Stimulated activated CD4-positive, alpha-beta T cell treated with anti-CD3 and anti-CD28 coated beads, Interleukin-15, amount 100 ng/mL, for 1 hour (primary cell): ENCODE results near the gene CACNB3.
"Not testable (repeated sequence)": the region's sequence is repeated elsewhere in the genome, so short reads cannot be mapped to it uniquely, and the experiment has no call there.

ENCODE experiments used
- DNase-seq, 2 donors: peaks; one replicate each; pipeline ENCODE4 v3.0.0-alpha.2; 2020; ENCODE audit warnings: low read depth in 1 of 2, low spot score in 1 of 2

The CACNB3 gene

GRCh38 chr12:48818831-48819590 is 715 bp downstream of the CACNB3 start:
- DNase-seq: peak in 1 of 2 donors; percentile 8

DNA sequence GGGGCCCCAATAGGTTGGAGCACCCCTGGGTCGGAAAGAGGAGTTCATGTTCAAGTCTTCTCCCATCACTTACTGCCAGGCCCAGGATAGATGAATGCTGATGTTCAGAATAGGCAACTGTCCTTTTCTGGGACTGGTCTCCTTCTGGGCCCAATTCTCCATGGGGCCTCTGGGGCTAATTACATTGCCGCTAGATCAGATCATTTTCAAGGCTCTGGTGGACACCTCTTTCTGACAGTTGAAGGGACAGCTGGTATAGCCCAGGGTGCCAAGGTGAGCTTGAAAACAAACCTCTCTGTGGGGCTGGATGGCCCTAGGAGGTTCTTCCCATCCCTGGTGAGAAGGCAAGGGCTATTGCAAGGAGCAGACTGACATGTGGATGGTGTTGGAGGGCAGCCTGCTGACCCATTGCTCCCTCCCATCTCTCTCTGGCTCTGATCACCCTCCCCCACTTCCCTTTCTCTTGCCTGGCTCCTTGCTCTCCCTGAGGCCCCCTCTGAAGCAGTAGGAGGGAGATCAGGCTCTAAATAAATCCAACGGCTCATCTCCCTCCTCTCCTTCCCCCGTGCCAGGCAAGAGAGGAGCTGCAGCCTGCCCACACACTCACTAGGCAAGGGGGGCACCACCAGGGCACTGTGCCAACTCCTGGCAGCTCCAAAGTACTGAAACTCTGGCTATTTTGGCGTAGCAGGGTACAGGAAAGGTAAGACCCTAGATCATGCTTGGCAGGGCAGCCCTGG is 1.9 kb downstream of the CACNB3 start:
- no peak for DNase-seq

- DNase-seq: no peak
Measured at GRCh38 chr12:48822139-48822538, 3.8 kb downstream of the CACNB3 start.

DNA sequence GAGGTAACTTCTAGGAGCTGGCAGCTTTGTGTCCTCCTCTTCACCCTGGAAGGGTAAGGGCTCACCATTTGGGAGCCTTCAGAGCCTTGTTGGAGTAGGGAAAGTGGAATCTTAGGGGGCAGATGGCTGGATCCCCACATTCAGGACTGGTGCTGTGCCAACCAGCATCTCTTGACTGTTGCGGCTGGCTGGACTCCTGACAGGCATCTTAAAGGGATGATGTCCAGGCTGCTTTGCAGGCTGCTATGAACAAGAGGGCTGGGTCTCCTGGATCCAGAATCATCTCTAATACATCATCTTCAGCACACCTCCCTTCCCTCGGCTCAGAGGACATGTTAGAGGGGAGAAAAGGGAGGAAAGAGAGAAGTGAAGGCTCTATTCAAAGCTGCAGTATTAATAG is 4.4 kb downstream of the CACNB3 start:
- DNase-seq: no peak

DNA sequence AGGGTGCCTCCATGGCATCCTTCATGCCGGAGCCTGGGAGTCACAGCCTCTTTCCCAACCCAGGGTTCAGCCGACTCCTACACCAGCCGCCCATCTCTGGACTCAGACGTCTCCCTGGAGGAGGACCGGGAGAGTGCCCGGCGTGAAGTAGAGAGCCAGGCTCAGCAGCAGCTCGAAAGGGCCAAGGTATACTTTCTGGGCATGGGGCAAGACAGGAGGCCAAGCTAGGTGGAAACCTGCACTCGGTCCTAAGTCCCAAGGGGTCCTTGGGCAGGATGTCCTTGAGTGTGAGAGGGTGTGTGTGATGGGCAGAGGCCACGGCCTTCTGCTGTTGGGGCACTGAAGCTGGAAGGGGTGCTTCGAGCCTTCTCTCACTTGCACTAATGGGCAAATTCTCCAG is 5.0 kb downstream of the CACNB3 start:
- DNase-seq: no peak

GRCh38 chr12:48824112-48824511 is 5.8 kb downstream of the CACNB3 start:
- DNase-seq: no peak

- no peak for DNase-seq
Measured at GRCh38 chr12:48824905-48825304, 6.6 kb downstream of the CACNB3 start.

GRCh38 chr12:48826209-48826855 is 8.0 kb downstream of the CACNB3 start:
- no peak for DNase-seq

DNA sequence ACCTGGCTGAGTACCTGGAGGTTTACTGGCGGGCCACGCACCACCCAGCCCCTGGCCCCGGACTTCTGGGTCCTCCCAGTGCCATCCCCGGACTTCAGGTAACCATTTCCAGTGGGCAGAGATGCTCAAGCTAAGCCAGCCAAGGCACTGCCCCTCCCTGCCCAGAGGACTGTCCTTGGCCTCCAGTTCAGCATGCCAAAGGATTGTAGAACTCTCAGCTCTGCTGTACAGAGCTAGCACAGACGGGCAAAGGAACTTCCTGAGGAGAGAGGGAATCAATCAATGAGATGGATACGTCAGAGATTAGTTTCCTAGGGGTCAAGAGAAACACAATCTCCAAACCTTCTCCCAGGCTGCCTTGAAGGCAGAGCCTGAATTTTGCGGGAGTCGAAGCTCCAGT is 8.7 kb downstream of the CACNB3 start:
- DNase-seq: no peak

DNA sequence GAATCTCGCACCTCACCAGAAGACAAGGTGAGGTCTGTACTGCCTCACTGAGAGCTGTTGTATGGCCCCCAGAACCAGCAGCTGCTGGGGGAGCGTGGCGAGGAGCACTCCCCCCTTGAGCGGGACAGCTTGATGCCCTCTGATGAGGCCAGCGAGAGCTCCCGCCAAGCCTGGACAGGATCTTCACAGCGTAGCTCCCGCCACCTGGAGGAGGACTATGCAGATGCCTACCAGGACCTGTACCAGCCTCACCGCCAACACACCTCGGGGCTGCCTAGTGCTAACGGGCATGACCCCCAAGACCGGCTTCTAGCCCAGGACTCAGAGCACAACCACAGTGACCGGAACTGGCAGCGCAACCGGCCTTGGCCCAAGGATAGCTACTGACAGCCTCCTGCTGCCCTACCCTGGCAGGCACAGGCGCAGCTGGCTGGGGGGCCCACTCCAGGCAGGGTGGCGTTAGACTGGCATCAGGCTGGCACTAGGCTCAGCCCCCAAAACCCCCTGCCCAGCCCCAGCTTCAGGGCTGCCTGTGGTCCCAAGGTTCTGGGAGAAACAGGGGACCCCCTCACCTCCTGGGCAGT is 9.3 kb downstream of the CACNB3 start:
- no peak for DNase-seq

- DNase-seq: no peak
Measured at GRCh38 chr12:48828293-48828692, 10.0 kb downstream of the CACNB3 start.

GRCh38 chr12:48828841-48829575 is 10.7 kb downstream of the CACNB3 start:
- no peak for DNase-seq

- DNase-seq: no peak
Measured at GRCh38 chr12:48831257-48831656, 13.0 kb downstream of the CACNB3 start.

DNA sequence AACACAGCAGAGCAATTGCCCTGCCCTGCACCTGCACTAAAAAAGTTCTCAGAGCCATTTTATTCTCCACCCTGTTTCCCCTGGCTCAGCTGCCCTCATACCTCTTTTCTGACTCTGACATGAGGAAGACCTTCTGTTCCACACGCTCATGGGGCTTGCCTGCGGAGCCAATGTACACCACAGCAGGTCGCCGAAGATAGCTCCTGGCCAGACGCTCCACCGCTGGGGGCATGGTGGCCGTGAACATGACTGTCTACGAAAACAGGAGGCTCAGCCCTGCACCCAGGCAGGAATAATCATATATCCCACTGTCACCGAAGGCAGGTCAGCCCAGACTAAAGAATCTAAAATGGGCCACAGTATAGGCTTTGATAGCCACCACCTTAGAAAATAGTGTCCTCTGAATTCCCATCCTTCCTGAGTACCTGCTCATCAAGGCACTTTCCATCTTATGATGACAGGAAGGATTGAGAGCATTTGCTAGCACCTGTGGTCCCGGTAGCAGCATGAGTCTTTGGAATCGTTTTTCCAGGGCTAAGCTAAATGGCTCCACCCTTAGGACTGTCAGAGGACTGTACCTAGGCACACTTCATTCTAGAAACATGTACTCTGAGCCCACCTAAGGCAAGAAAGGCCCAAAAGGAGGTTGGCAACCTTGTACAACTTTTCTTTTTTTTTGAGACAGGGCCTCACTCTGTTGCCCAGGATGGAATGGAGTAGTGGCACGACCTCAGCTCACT is 14.2 kb downstream of the CACNB3 start:
- no peak for DNase-seq

DNA sequence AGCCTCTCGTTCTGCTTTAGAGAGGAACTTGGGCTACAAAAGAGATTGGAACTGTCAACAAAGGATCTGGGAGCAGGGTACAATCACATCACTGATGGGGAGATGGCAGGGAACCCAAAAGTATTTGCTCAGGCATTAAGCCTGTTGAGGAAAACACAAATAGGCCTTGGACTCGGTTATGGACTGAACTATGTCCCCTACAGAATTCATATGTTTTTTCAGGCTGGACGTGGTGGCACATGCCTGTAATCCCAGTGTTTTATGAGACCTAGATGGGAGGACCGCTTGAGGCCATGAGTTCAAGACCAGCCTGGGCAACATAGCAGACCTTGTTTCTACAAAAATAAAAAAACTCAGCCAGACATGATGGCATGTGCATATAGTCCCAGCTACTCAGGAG is 19.8 kb downstream of the CACNB3 start:
- DNase-seq: no peak

DNA sequence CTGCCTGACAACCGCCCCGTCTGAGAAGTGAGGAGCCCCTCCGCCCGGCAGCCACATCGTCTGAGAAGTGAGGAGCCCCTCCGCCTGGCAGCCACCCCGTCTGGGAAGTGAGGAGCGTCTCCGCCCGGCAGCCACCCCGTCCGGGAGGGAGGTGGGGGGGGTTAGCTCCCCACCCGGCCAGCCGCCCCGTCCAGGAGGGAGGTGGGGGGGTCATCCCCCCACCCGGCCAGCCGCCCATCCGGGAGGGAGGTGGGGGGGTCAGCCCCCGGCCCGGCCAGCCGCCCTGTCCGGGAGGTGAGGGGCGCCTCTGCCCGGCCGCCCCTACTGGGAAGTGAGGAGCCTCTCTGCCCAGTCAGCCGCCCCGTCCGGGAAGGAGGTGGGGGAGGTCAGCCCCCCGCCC is 23.7 kb downstream of the CACNB3 start:
- DNase-seq: not testable (repeated sequence)

DNA sequence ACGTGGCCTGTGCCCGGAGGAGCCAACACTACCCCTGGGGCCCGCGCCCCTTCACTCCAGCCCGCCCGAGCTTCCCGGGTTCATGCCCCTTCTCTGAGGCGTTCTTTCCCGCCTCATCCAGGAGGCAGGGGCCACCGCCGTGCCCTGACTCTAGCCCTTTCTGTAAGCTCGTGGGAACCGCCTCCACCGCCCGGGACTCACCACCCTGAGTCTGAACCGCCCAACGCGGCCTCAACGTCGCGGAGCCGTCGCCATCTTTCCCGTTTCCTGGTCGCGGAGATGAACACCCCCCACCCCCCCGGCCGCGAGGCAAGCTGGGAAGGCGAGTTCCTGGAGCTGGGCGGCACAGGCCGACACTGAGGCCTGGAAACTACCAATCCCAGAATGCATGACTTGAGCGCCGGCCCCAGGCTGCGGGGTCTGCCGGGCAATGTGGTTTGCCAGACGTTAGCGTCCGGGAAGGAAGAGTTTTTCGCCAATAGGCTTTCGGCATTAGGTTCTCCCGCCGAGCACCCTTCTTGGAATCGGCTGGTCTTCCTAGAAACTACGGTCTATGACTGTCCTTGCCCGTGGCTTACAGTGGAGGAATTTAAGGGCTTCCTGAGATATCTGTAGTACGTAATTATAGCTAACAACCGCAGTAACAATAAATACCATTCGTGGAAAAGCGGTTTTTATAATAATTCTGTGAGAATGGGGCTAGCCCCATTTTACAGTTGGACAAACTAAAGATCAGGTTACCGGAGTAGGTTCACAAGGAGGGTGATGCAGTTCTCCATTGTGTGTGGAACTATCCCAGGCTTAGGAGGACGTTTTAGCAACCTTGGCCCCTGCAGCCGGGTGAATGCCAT is 33.8 kb downstream of the CACNB3 start, which contains the start of gene DDX23:
TSS of gene DDX23 (minus strand) at position 281 of the 851 bp plus-strand sequence. CDS start 6,381 bp downstream, outside the sequence.
- DNase-seq: peak; percentile 82 to 86

- DNase-seq: peak; percentile 56 to 72
Measured at GRCh38 chr12:48852734-48853688, 34.7 kb downstream of the CACNB3 start.
